Activated naive CD4-positive, alpha-beta T cell treated with anti-CD3 and anti-CD28 coated beads for 36 hours (primary cell): ENCODE results near the gene CSAD. TPM values are rescaled to one million over a fixed set of nuclear protein-coding genes. Genes with fewer than 3 reads are reported as not detected.

ENCODE experiments used
- CTCF ChIA-PET: fragments of 350-600 bp; sonication (Branson Sonifier 250); formaldehyde crosslinking; loops from one replicate; lab custom pipeline; 2021; ENCODE audit warnings: antibody characterized with exemption; lab: Charles Lee
- DNase-seq: peaks from one replicate; pipeline ENCODE4 v3.0.0-alpha.2; 2020
- H3K27ac Mint-ChIP-seq: one replicate; pipeline ENCODE4 v1.8.0; 2021; ENCODE audit warnings: mild to moderate bottlenecking, mixed read lengths
- H3K27me3 Mint-ChIP-seq: one replicate; pipeline ENCODE4 v1.8.0; 2021; ENCODE audit warnings: low read depth, mixed read lengths
- H3K36me3 Mint-ChIP-seq: one replicate; pipeline ENCODE4 v1.8.0; 2021; ENCODE audit warnings: low read depth, mixed read lengths
- H3K4me1 Mint-ChIP-seq: one replicate; pipeline ENCODE4 v1.8.0; 2021; ENCODE audit warnings: low read depth, mixed read lengths
- H3K4me3 Mint-ChIP-seq: one replicate; pipeline ENCODE4 v1.8.0; 2021; ENCODE audit warnings: mild to moderate bottlenecking, moderate library complexity, mixed read lengths
- H3K9me3 Mint-ChIP-seq: one replicate; pipeline ENCODE4 v1.8.0; 2021; ENCODE audit warnings: mixed read lengths
- intact Hi-C: fragments of 100-400 bp; cut with micrococcal nuclease; formaldehyde crosslinking; loops from one replicate; pipeline ENCODE4 v1.15.1; 2023
- total RNA-seq, 2 experiments: library from RNA; stranded (reverse); gene quantifications; one replicate each; pipeline ENCODE4 v1.2.3, GENCODE V29; 2021

Gene CSAD
- 10 to 100 TPM; 31.5 to 32.3 TPM for total RNA-seq

- Mint-ChIP-seq H3K27ac (peak within 1 kb of the TSS; percentile 96), H3K27me3 (no peaks in the 10 kb centered on the region), H3K9me3 (no peaks in the 10 kb centered on the region), H3K36me3 (peaks cover 22% of the 10 kb centered on the region), H3K4me3 (peak within 1 kb of the TSS; percentile 87), H3K4me1 (peaks cover 51% of the 10 kb centered on the region)
- CTCF ChIA-PET, result interaction anchor here (0.6 to 4.5 kb wide), 12 partner anchors 17 to 990 kb away, joined by 3 to 25 read pairs (median 3); partner anchors contain the start of gene MYG1
- peak; percentile 98 for DNase-seq
- intact Hi-C loops, result loop anchor here (1.0 to 10.0 kb wide), 12 partner anchors 20 to 494 kb away; partner anchors contain the start of genes ATP5MC2, EIF4B, PCBP2 and PFDN5
Observed at GRCh38 chr12:53180220-53180930, at the start of gene CSAD, which contains the start of gene ZNF740. CSAD (minus strand) TSS chr12:53180925; CDS start chr12:53173470, 7,455 bp downstream. ZNF740 (plus strand) TSS chr12:53180722; CDS start chr12:53181984, 1,262 bp downstream.

DNA sequence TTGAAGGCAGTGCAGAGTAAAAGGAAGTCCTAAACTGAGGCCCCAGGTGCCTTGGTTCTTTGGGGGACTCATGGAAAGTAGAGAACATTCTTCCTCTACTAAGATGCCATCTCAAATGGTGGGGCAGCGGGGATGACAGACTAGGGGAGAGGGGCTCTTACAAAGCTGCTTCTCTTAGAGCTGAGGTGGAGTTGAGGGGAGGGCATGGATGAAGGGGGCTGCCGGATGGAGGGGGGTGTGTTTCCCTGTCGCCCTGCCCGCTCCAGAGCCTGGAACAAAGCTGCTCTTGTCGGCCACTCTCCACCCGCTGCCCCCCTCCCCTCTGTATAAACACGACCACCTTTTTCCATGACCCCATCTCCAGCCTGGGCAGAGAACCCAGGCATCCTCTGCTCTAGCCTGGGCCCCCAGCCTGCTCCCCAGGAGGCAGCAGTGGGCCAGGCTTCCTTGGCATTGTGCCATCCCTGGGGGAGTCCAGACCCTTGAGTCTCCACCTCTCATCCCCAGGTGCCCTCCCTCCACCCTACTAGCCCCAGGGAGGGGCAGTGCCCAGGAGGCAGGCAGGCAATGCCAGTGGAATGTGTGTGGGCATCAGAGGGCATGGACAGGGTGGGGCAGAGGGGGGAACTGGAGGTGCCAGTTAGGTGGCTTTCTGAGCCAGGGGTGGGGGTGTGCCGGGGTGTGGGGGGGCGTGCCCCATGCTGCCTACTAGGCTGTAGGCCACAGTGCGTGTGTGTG is 49.6 kb upstream of the CSAD start:
- CTCF ChIA-PET, result interaction anchor here (0.6 to 1.4 kb wide), 3 partner anchors 16 to 122 kb away, joined by 3 to 4 read pairs (median 3); partner anchors contain the start of gene ESPL1
- no peak overlapping the region for H3K4me3 Mint-ChIP-seq
- H3K27ac Mint-ChIP-seq, result no peak overlapping the region
- peaks cover 47% of the 10 kb centered on the region for H3K4me1 Mint-ChIP-seq
- intact Hi-C loops, result no loop called here
- no peaks in the 10 kb centered on the region for H3K27me3 Mint-ChIP-seq
- no peaks in the 10 kb centered on the region for H3K36me3 Mint-ChIP-seq
- no peaks in the 10 kb centered on the region for H3K9me3 Mint-ChIP-seq
- DNase-seq, result no peak

GRCh38 chr12:53229454-53229853 is 48.7 kb upstream of the CSAD start:
- DNase-seq, result no peak
- intact Hi-C loops, result no loop called here
- Mint-ChIP-seq H3K36me3 (no peaks in the 10 kb centered on the region), H3K27me3 (no peaks in the 10 kb centered on the region), H3K4me1 (peaks cover 49% of the 10 kb centered on the region), H3K4me3 (no peak overlapping the region), H3K27ac (no peak overlapping the region), H3K9me3 (no peaks in the 10 kb centered on the region)
- CTCF ChIA-PET, result interaction anchor here (0.6 to 1.4 kb wide), 5 partner anchors 15 to 123 kb away, joined by 3 to 4 read pairs (median 3); partner anchors contain the start of genes AAAS and ESPL1

DNA sequence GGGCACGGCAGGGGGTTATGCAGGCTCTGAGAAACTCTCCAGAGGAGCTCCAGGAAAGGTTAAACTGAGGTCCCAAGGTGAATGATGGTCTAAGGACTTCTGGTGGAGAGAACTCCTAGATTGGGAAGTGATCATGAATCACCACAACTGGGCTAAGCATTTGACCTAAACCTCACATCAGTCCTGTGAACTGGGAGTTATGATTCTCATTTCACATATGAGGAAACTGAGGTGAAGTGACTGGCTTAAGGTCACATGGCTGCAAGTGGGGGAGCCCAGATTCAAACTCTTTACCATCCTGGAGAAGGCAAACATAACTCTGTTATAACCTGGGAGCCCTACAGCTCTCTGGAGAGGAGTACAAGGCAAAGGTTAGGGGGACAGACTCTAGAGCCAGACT is 47.1 kb upstream of the CSAD start:
- Mint-ChIP-seq H3K9me3 (no peaks in the 10 kb centered on the region), H3K27ac (peak overlapping the region; percentile 32), H3K4me3 (no peak overlapping the region), H3K4me1 (peaks cover 52% of the 10 kb centered on the region), H3K27me3 (no peaks in the 10 kb centered on the region), H3K36me3 (no peaks in the 10 kb centered on the region)
- no peak for DNase-seq
- intact Hi-C loops, result no loop called here
- CTCF ChIA-PET, result interaction anchor here (0.7 kb wide), 1 partner anchor 18 kb away, joined by 3 read pairs; no protein-coding TSS in a partner anchor

- H3K27ac Mint-ChIP-seq, result no peak overlapping the region
- H3K36me3 Mint-ChIP-seq, result no peaks in the 10 kb centered on the region
- intact Hi-C loops, result no loop called here
- CTCF ChIA-PET, result interaction anchor here (0.7 kb wide), 1 partner anchor 17 kb away, joined by 3 read pairs; no protein-coding TSS in a partner anchor
- H3K4me1 Mint-ChIP-seq, result peaks cover 52% of the 10 kb centered on the region
- no peak overlapping the region for H3K4me3 Mint-ChIP-seq
- no peak for DNase-seq
- H3K9me3 Mint-ChIP-seq, result no peaks in the 10 kb centered on the region
- H3K27me3 Mint-ChIP-seq, result no peaks in the 10 kb centered on the region
Observed at GRCh38 chr12:53227341-53227740, 46.6 kb upstream of the CSAD start.

DNA sequence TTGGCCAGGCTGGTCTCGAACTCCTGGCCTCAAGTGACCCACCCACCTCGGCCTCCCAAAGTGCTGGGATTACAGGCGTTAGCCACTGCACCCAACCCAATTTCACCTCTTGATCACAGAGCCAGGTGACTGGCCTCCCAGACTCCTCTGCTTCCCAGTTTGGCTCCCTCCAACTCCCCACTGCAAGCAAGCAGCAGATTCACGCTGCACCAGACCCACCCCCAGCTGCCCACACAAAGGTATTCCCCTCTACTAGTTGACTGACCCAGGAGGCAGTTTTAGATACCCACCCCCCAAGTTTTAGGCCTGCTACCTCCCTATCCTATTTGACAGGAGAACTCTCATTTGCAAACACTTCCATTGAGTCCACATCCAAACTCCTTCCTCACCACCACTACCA is 46.1 kb upstream of the CSAD start:
- CTCF ChIA-PET, result interaction anchor here (1.4 kb wide), 1 partner anchor 94 kb away, joined by 3 read pairs; the partner anchor contains the start of gene AAAS
- no peak for DNase-seq
- peaks cover 55% of the 10 kb centered on the region for H3K4me1 Mint-ChIP-seq
- no peaks in the 10 kb centered on the region for H3K36me3 Mint-ChIP-seq
- H3K27me3 Mint-ChIP-seq, result no peaks in the 10 kb centered on the region
- H3K4me3 Mint-ChIP-seq, result no peak overlapping the region
- no peak overlapping the region for H3K27ac Mint-ChIP-seq
- intact Hi-C loops, result no loop called here
- H3K9me3 Mint-ChIP-seq, result no peaks in the 10 kb centered on the region

- no peak for DNase-seq
- Mint-ChIP-seq H3K4me3 (no peak overlapping the region), H3K36me3 (no peaks in the 10 kb centered on the region), H3K27ac (no peak overlapping the region), H3K27me3 (no peaks in the 10 kb centered on the region), H3K4me1 (peaks cover 55% of the 10 kb centered on the region), H3K9me3 (no peaks in the 10 kb centered on the region)
- intact Hi-C loops, result no loop called here
- CTCF ChIA-PET, result interaction anchor here (0.6 to 1.4 kb wide), 4 partner anchors 59 to 346 kb away, joined by 3 read pairs; partner anchors contain the start of gene AAAS
Observed at GRCh38 chr12:53225635-53226424, 45.1 kb upstream of the CSAD start.

DNA sequence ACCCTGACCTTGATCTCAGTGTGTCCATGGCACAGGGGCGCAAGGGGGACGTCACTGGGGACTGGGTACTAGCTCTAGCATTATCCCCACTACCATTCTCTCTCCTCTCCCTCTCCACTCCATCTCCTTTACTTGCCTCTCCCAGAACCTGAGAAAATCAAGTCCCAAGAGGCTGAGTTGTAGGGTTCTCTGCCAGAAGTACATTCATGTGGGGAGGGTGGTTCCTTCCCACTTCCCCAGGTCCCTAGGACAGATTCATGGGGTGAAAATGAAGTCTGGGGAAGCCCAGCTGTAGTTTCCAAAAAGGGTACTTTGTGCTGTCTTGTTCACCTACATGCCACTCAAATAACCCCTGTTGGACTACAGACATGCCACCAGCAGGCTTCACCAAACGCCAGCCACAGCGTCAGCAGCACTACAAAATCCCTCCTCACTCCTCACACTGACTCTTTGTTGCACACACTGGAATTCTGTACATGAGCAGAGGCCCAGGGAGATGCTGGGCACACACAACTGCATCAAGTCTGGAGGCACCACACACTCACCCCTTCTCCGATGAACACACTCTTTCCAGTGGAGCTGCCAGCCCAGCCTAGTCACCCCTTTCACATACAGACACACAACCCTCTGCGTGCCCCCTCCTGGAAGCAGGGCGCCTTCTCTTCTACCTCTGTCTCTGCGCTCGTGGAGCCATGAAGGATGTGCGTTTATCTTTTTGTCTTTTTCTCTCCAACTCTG is 44.3 kb upstream of the CSAD start:
- H3K4me3 Mint-ChIP-seq, result no peak overlapping the region
- H3K27me3 Mint-ChIP-seq, result no peaks in the 10 kb centered on the region
- peaks cover 57% of the 10 kb centered on the region for H3K4me1 Mint-ChIP-seq
- DNase-seq, result no peak
- intact Hi-C loops, result loop anchor here (5.0 kb wide), 2 partner anchors 197 to 502 kb away; partner anchors contain the start of genes AMHR2 and CALCOCO1
- H3K27ac Mint-ChIP-seq, result no peak overlapping the region
- CTCF ChIA-PET, result interaction anchor here (0.6 to 1.4 kb wide), 4 partner anchors 60 to 347 kb away, joined by 3 read pairs; partner anchors contain the start of gene AAAS
- no peaks in the 10 kb centered on the region for H3K9me3 Mint-ChIP-seq
- no peaks in the 10 kb centered on the region for H3K36me3 Mint-ChIP-seq

DNA sequence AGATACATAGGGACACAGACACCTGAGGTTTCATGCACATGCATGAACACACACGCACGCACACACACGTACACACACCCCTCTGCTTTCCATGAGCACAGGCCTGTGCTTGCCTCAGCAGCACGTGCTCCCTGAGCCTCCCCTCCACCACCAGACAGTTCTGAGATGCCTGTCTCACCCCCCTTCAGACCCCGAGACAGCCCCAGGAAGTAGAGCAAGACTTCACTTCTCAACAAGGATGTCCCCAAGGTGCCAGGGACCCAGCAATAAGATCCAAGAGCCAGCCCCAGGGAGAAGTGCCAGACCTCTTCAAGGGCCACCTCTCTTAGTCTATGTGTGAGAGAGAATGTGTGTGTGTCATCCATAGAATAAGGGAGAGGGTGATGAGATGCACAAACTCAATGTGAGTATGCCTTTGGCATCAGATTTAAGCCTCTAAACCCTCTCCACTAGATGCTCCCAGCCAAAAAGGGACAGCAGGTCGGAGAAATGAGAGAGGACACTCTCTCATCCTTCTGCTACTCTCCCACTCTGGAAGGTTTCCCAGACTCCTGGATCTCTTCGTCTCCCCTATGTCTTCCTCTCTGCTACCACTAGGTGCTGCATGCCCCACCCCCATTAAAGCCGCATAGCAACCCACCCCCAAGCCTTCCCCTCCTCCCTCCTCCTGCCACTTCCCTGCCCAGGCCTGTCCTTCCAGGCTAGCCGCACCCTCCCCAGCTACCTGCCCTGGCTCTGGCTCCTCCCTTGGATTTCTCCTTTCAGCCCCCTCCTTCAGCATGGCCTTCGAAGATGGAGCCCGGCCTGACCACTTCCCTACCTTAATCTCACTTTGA is 43.6 kb upstream of the CSAD start:
- no peaks in the 10 kb centered on the region for H3K9me3 Mint-ChIP-seq
- peak overlapping the region; percentile 50 for H3K27ac Mint-ChIP-seq
- H3K27me3 Mint-ChIP-seq, result no peaks in the 10 kb centered on the region
- H3K4me3 Mint-ChIP-seq, result no peak overlapping the region
- intact Hi-C loops, result loop anchor here (5.0 kb wide), 2 partner anchors 198 to 503 kb away; partner anchors contain the start of genes AMHR2 and CALCOCO1
- no peaks in the 10 kb centered on the region for H3K36me3 Mint-ChIP-seq
- CTCF ChIA-PET, result interaction anchor here (1.1 to 2.1 kb wide), 3 partner anchors 10 to 97 kb away, joined by 3 to 11 read pairs (median 6); partner anchors contain the start of gene AAAS
- no peak for DNase-seq
- H3K4me1 Mint-ChIP-seq, result peaks cover 57% of the 10 kb centered on the region

DNA sequence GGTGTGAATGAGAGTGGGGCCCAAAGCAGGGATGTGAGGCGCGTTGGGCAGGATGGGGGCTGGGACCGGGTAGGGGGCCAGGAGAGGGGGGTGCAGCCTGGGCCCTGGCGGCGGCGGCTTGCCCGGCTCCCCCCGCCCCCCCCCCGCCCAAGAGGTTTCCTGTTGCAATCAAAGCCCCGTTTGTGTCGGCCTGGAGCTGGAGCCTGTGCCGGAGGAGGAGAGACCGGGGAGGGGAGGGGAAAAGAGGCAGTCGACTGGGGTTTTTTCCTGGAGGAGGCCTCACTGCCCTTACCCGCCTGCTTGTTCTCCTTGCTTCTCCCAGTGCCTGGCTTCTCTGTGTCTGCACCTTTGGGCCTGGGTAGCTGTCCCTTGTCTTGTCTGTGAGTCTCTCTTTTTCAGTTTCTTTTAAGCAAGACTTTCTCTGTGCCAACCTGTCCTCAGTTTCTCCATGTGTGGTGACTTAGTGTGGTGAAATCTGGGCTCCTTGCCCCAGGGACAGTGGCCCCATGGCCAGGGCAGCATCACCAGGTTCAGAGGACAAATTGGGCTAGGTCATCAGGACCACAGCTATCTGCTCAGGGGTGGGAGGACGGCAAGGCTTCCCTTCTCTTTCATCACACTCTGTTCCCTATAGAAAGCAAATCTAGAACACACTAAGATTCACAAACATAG is 42.8 kb upstream of the CSAD start:
- intact Hi-C loops, result loop anchor here (1.0 to 5.0 kb wide), 3 partner anchors 9 to 504 kb away; partner anchors contain the start of genes AMHR2, CALCOCO1 and RARG
- H3K4me3 Mint-ChIP-seq, result peak overlapping the region; percentile 14
- H3K27ac Mint-ChIP-seq, result peak overlapping the region; percentile 26
- no peaks in the 10 kb centered on the region for H3K9me3 Mint-ChIP-seq
- CTCF ChIA-PET, result interaction anchor here (1.1 to 2.1 kb wide), 3 partner anchors 10 to 98 kb away, joined by 3 to 11 read pairs (median 6); partner anchors contain the start of gene AAAS
- peaks cover 59% of the 10 kb centered on the region for H3K4me1 Mint-ChIP-seq
- no peaks in the 10 kb centered on the region for H3K27me3 Mint-ChIP-seq
- peak; percentile 64 for DNase-seq
- no peaks in the 10 kb centered on the region for H3K36me3 Mint-ChIP-seq
